Activated naive CD4-positive, alpha-beta T cell treated with anti-CD3 and anti-CD28 coated beads for 36 hours (primary cell): Measurements from ENCODE around the gene DPM2. TPM values are rescaled to one million over a fixed set of nuclear protein-coding genes. Genes with fewer than 3 reads are reported as not detected.

Source experiments
- CTCF ChIA-PET: fragments of 350-600 bp; sonication (Branson Sonifier 250); formaldehyde crosslinking; loops from one replicate; lab custom pipeline; 2021; ENCODE audit warnings: antibody characterized with exemption; lab: Charles Lee
- DNase-seq: peaks from one replicate; pipeline ENCODE4 v3.0.0-alpha.2; 2020
- H3K27ac Mint-ChIP-seq: one replicate; pipeline ENCODE4 v1.8.0; 2021; ENCODE audit warnings: mild to moderate bottlenecking, mixed read lengths
- H3K27me3 Mint-ChIP-seq: one replicate; pipeline ENCODE4 v1.8.0; 2021; ENCODE audit warnings: low read depth, mixed read lengths
- H3K36me3 Mint-ChIP-seq: one replicate; pipeline ENCODE4 v1.8.0; 2021; ENCODE audit warnings: low read depth, mixed read lengths
- H3K4me1 Mint-ChIP-seq: one replicate; pipeline ENCODE4 v1.8.0; 2021; ENCODE audit warnings: low read depth, mixed read lengths
- H3K4me3 Mint-ChIP-seq: one replicate; pipeline ENCODE4 v1.8.0; 2021; ENCODE audit warnings: mild to moderate bottlenecking, moderate library complexity, mixed read lengths
- H3K9me3 Mint-ChIP-seq: one replicate; pipeline ENCODE4 v1.8.0; 2021; ENCODE audit warnings: mixed read lengths
- intact Hi-C: fragments of 100-400 bp; cut with micrococcal nuclease; formaldehyde crosslinking; loops from one replicate; pipeline ENCODE4 v1.15.1; 2023
- total RNA-seq, 2 experiments: library from RNA; stranded (reverse); gene quantifications; one replicate each; pipeline ENCODE4 v1.2.3, GENCODE V29; 2021

The DPM2 gene
- total RNA-seq, 2 experiments from 2014 or later = 41.6 to 43.4 TPM

- Mint-ChIP-seq H3K36me3 (peaks cover 46% of the 10 kb centered on the region), H3K27me3 (no peaks in the 10 kb centered on the region), H3K27ac (no peak overlapping the region), H3K9me3 (peaks cover 4% of the 10 kb centered on the region), H3K4me1 (peaks cover 33% of the 10 kb centered on the region), H3K4me3 (peak overlapping the region; percentile 39)
- CTCF ChIA-PET = interaction anchor here (1.0 to 1.8 kb wide), 2 partner anchors 18 to 41 kb away, joined by 4 read pairs; no protein-coding TSS in a partner anchor
- peak; percentile 36 for DNase-seq
- intact Hi-C loops = no loop called here
Observed at GRCh38 chr9:127897193-127897692, 40.4 kb downstream of the DPM2 start.

GRCh38 chr9:127896395-127897192 is 41.1 kb downstream of the DPM2 start:
- CTCF ChIA-PET = interaction anchor here (0.9 to 1.0 kb wide), 2 partner anchors 27 to 40 kb away, joined by 3 to 4 read pairs; no protein-coding TSS in a partner anchor
- DNase-seq = no peak
- H3K4me1 Mint-ChIP-seq = peaks cover 28% of the 10 kb centered on the region
- intact Hi-C loops = no loop called here
- peaks cover 46% of the 10 kb centered on the region for H3K36me3 Mint-ChIP-seq
- H3K9me3 Mint-ChIP-seq = peaks cover 4% of the 10 kb centered on the region
- no peak overlapping the region for H3K4me3 Mint-ChIP-seq
- no peaks in the 10 kb centered on the region for H3K27me3 Mint-ChIP-seq
- no peak overlapping the region for H3K27ac Mint-ChIP-seq

- H3K4me1 Mint-ChIP-seq = peaks cover 23% of the 10 kb centered on the region
- H3K36me3 Mint-ChIP-seq = peaks cover 46% of the 10 kb centered on the region
- H3K27ac Mint-ChIP-seq = no peak overlapping the region
- DNase-seq = no peak
- H3K9me3 Mint-ChIP-seq = peaks cover 4% of the 10 kb centered on the region
- no peaks in the 10 kb centered on the region for H3K27me3 Mint-ChIP-seq
- CTCF ChIA-PET = interaction anchor here (0.9 to 1.1 kb wide), 2 partner anchors 26 kb away, joined by 3 to 4 read pairs; no protein-coding TSS in a partner anchor
- no peak overlapping the region for H3K4me3 Mint-ChIP-seq
- intact Hi-C loops = no loop called here
Observed at GRCh38 chr9:127895811-127896210, 41.8 kb downstream of the DPM2 start.

- Mint-ChIP-seq H3K27ac (no peak overlapping the region), H3K4me1 (peaks cover 14% of the 10 kb centered on the region), H3K4me3 (no peak overlapping the region), H3K36me3 (peaks cover 49% of the 10 kb centered on the region), H3K9me3 (peaks cover 4% of the 10 kb centered on the region), H3K27me3 (no peaks in the 10 kb centered on the region)
- no peak for DNase-seq
- intact Hi-C loops = no loop called here
- CTCF ChIA-PET = interaction anchor here (1.5 kb wide), 1 partner anchor 24 kb away, joined by 4 read pairs; no protein-coding TSS in a partner anchor
Observed at GRCh38 chr9:127893392-127893791, 44.3 kb downstream of the DPM2 start.

- H3K4me3 Mint-ChIP-seq = no peak overlapping the region
- H3K27me3 Mint-ChIP-seq = no peaks in the 10 kb centered on the region
- peaks cover 11% of the 10 kb centered on the region for H3K4me1 Mint-ChIP-seq
- peaks cover 4% of the 10 kb centered on the region for H3K9me3 Mint-ChIP-seq
- CTCF ChIA-PET = interaction anchor here (1.5 kb wide), 1 partner anchor 23 kb away, joined by 4 read pairs; no protein-coding TSS in a partner anchor
- H3K36me3 Mint-ChIP-seq = peaks cover 51% of the 10 kb centered on the region
- no peak overlapping the region for H3K27ac Mint-ChIP-seq
- intact Hi-C loops = no loop called here
- DNase-seq = no peak
Observed at GRCh38 chr9:127892831-127893230, 44.8 kb downstream of the DPM2 start.

GRCh38 chr9:127890053-127890452 is 47.6 kb downstream of the DPM2 start:
- intact Hi-C loops = no loop called here
- H3K4me3 Mint-ChIP-seq = no peak overlapping the region
- CTCF ChIA-PET = interaction anchor here (0.8 to 1.5 kb wide), 4 partner anchors 20 to 33 kb away, joined by 3 to 6 read pairs (median 4); no protein-coding TSS in a partner anchor
- H3K4me1 Mint-ChIP-seq = peaks cover 5% of the 10 kb centered on the region
- H3K27me3 Mint-ChIP-seq = no peaks in the 10 kb centered on the region
- no peak for DNase-seq
- no peak overlapping the region for H3K27ac Mint-ChIP-seq
- peaks cover 43% of the 10 kb centered on the region for H3K36me3 Mint-ChIP-seq
- peaks cover 4% of the 10 kb centered on the region for H3K9me3 Mint-ChIP-seq

- CTCF ChIA-PET = interaction anchor here (1.6 kb wide), 1 partner anchor 18 kb away, joined by 4 read pairs; no protein-coding TSS in a partner anchor
- H3K27ac Mint-ChIP-seq = no peak overlapping the region
Observed at GRCh38 chr9:127887792-127888191, 49.9 kb downstream of the DPM2 start.

GRCh38 chr9:127886401-127886972 is 51.2 kb downstream of the DPM2 start:
- no peak for DNase-seq
- no peak overlapping the region for H3K4me3 Mint-ChIP-seq
- intact Hi-C loops = no loop called here
- H3K27ac Mint-ChIP-seq = no peak overlapping the region
- peaks cover 18% of the 10 kb centered on the region for H3K36me3 Mint-ChIP-seq
- CTCF ChIA-PET = interaction anchor here (1.6 kb wide), 1 partner anchor 17 kb away, joined by 4 read pairs; no protein-coding TSS in a partner anchor
- H3K9me3 Mint-ChIP-seq = no peaks in the 10 kb centered on the region
- H3K4me1 Mint-ChIP-seq = no peaks in the 10 kb centered on the region
- no peaks in the 10 kb centered on the region for H3K27me3 Mint-ChIP-seq

More at GRCh38 chr9:127887792-127888191, 49.9 kb downstream of the DPM2 start:
- Mint-ChIP-seq H3K36me3 (peaks cover 23% of the 10 kb centered on the region), H3K4me1 (peaks cover 2% of the 10 kb centered on the region), H3K27me3 (no peaks in the 10 kb centered on the region), H3K9me3 (no peaks in the 10 kb centered on the region), H3K4me3 (no peak overlapping the region)
- intact Hi-C loops = no loop called here
- no peak for DNase-seq

GRCh38 chr9:127885508-127886281 is 52.0 kb downstream of the DPM2 start:
- no peak for DNase-seq
- no peaks in the 10 kb centered on the region for H3K27me3 Mint-ChIP-seq
- peaks cover 18% of the 10 kb centered on the region for H3K36me3 Mint-ChIP-seq
- intact Hi-C loops = no loop called here
- H3K27ac Mint-ChIP-seq = no peak overlapping the region
- H3K4me3 Mint-ChIP-seq = no peak overlapping the region
- no peaks in the 10 kb centered on the region for H3K4me1 Mint-ChIP-seq
- CTCF ChIA-PET = interaction anchor here (0.6 to 0.9 kb wide), 3 partner anchors 16 to 555 kb away, joined by 3 to 5 read pairs (median 4); no protein-coding TSS in a partner anchor
- no peaks in the 10 kb centered on the region for H3K9me3 Mint-ChIP-seq
